CD4-positive, alpha-beta T cell treated with Interleukin-17A for 4 hours (primary cell): ENCODE data around the gene GATA5.
"Not testable (repeated sequence)": the region's sequence is repeated elsewhere in the genome, so short reads cannot be mapped to it uniquely, and the experiment has no call there.

Experiments used
- DNase-seq: peaks from one replicate; pipeline ENCODE4 v3.0.0-alpha.2; 2020; ENCODE audit warnings: mixed read lengths

The GATA5 gene

GRCh38 chr20:62504323-62504722 lies 28.5 kb upstream of the GATA5 start:
- no peak for DNase-seq

GRCh38 chr20:62503401-62504178 lies 27.8 kb upstream of the GATA5 start:
- DNase-seq = no peak

- no peak for DNase-seq
These were observed 26.8 kb upstream of the GATA5 start for GRCh38 chr20:62502496-62503095.

GRCh38 chr20:62501801-62502495 lies 26.2 kb upstream of the GATA5 start:
- peak; percentile 46 for DNase-seq

GRCh38 chr20:62500237-62500864 lies 24.6 kb upstream of the GATA5 start:
- peak; percentile 89 for DNase-seq

- no peak for DNase-seq
These were observed 24.0 kb upstream of the GATA5 start for GRCh38 chr20:62499758-62500236.

DNA sequence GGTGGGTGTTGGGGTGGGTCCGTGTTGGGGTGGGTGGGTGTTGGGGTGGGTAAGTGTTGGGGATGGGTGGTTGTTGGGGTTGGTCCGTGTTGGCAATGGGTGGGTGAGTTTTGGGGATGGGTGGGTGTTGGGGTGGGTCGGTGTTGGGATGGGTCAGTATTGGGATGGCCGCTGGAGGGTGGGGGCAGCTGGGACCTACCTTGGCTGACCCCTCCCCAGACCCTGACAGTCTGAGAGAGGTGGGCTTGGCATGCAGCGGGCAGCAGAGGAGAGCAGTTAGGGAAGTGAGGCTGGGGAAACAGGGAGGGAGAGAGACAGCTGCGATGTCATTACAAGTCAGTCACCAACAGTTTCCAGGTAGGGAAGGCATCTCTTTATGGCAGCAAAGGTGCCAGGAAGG lies 23.1 kb upstream of the GATA5 start:
- no peak for DNase-seq

DNA sequence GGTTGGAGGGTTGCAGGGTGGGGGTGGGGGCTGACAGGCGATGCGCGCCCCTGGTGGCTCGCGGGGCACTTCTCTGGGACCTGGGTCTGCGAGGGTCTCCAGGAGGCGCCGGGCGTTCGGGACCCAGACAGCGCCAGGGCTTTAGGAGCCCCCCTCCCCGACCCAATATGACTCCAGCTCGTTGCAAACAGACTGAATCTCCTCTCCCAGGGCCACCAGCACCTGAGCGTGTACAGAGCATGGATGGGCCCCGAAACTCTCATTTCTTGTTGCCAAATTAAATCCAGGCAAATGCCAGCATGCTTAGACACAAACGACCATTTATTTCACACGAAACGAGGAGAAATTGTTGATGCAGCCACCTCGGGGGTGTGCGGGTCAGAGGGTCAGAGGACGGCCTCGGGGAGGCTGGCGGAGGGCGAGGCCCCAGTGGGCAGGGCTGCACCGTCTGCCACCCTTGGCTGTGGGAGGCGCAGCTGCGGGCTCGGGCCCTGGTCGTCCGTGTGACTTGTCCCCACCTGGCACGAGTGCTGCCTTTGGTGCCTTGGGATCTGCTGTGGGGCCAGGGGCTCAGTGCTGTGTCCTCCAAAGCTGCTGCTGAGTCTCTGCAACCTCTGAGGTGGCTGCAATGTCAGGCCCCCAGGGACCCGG lies 20.9 kb upstream of the GATA5 start:
- peak; percentile 61 for DNase-seq

DNA sequence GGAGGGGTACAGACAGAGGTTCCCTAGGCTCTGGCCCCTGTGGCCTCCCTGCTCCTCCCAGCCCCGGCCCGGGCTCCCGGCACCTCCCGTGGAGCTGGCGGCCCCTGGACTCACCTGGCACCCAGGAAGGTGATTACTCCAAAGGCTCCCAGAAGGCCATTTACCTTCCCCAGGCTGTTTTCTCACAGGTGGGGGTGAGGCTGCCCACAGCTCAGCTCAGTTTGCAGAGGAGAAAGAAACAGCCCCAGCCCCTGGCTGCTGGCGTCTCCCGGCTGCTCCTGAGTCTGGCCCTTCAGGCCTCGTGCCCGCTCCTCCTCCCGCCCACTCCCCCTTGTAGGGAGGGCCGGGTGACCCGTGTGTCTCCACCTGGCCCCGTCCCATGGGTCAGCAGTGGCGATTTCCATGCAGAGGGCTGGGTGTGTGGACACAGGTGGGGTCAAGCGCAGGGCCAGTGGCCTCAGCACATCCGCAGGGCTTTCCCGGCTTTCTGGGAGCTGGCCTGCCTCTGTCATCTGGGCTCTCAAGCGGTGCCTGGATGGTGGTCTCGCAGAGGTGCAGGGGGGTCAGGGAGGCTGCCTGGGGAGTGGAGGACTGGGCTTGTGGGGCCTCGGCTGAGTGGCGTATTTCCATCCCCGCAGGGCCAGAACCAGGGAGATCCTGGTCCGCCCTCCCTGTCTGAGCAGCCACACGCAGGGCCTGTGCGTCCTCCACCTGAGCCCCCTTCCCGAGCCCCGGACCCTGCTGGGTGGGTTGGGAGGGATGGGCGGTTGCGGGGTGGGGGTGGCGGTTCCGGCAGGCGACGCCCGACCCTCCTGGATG lies 20.2 kb upstream of the GATA5 start:
- no peak for DNase-seq

GRCh38 chr20:62494980-62495748 lies 19.4 kb upstream of the GATA5 start:
- DNase-seq = no peak

- no peak for DNase-seq
These were observed 18.7 kb upstream of the GATA5 start for GRCh38 chr20:62494537-62494936.

DNA sequence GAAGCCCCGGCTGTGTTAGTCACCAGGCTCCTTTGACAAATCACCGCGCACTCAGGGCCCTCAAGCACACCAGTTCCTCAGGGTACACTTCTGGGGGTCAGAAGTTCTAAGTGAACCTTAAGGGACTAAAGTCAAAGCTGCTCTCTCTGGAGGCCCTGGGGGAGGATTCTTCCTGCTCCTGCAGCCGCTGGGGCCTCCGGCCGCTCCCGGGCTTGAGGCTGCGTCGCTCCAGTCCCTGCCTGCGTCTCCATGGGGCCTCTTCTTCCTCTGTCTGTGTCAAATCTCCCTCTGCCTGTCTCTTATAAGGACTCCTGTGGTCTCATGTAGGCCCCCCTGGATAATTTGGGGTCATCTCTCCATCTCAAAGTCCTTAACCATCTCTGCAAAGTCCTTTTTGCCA lies 18.1 kb upstream of the GATA5 start:
- no peak for DNase-seq

- no peak for DNase-seq
These were observed 17.6 kb upstream of the GATA5 start for GRCh38 chr20:62493253-62493885.

DNA sequence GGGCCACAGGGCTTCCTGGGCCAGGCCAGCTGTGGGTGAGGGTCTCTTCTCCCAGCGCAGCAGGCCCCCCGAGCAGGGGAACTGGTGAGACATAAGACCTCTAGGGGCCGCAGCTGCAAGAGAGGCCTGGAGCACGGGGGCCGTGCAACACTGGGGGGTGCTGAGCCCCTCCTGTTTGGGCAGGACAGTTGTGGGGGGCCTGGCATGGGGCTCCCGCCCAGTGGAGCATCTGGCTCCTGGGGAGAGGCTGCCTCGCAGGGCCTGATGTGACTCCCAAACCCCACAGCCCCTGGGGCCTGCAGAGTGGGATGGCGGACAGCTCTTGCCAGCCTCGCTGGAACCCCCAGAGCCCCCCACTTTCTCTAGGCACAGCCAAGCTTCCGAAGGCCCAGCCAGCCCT lies 16.9 kb upstream of the GATA5 start:
- no peak for DNase-seq

- DNase-seq = not testable (repeated sequence)
These were observed 15.0 kb upstream of the GATA5 start for GRCh38 chr20:62490783-62491182.

GRCh38 chr20:62489932-62490263 lies 14.1 kb upstream of the GATA5 start:
- DNase-seq = no peak

- DNase-seq = no peak
These were observed 13.6 kb upstream of the GATA5 start for GRCh38 chr20:62489186-62489931.

GRCh38 chr20:62488470-62488869 lies 12.7 kb upstream of the GATA5 start:
- no peak for DNase-seq

DNA sequence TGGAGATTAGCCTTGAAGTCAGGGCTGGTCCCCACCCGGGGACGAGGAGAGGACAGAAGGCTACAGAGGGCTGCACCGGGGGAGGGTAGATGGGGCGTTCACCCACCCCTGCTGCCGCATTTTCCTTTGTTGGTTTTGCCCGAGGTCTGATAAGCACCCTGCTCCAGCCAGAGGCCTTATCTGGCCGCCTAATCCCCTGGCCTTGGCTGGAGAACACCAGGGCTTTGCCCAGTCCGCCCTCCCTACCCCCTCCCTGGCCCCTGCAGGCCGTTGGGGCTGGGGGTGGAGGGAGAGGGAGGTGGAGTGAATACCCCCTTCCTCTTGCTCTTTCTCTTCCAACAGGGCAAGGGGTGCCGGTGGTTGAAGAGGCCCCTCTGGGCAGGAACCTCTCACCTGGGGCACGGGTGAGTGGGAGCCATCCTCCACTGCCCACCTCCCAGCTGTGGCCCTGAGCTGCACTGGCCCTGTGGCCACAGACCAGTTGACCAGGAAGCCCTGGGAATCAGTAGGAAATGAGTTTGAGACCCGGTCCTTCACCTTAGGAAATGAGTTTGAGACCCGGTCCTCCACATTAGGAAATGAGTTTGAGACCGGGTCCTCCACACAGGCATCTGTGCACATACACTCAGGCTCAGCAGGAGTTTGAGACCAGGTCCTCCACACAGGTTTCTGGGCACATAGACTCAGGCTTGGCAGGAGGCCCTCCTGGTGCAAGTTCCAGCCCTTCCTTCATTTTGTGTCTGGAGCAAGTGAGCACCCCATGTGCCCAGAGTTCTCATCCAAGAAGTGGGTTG lies 12.0 kb upstream of the GATA5 start:
- DNase-seq = no peak
